KBM-7 (cell line): ENCODE measurements around the gene RAP1GAP.

Source experiments
- DNase-seq: peaks from one replicate; pipeline ENCODE4 v3.0.0-alpha.2; 2015
- in situ Hi-C: fragments of 300-500 bp; cut with MboI; formaldehyde crosslinking; loops from 2 replicates; pipeline ENCODE4 v1.14.3; 2020; ENCODE audit warnings: low sequenced_read_pairs, low pct_unique_long_range_greater_than_20kb, mixed read lengths

RAP1GAP gene

GRCh38 chr1:21604208-21604957 is 64.8 kb downstream of the RAP1GAP start:
- DNase-seq = no peak
- in situ Hi-C loops = no loop called here

- DNase-seq = no peak
- in situ Hi-C loops = no loop called here
Observed at GRCh38 chr1:21603177-21604138, 65.7 kb downstream of the RAP1GAP start.

- in situ Hi-C loops = no loop called here
Observed at GRCh38 chr1:21601278-21602048, 67.7 kb downstream of the RAP1GAP start.

GRCh38 chr1:21599402-21599801 is 69.8 kb downstream of the RAP1GAP start:
- in situ Hi-C loops = no loop called here

More at GRCh38 chr1:21601278-21602048, 67.7 kb downstream of the RAP1GAP start:
- DNase-seq = no peak

GRCh38 chr1:21598904-21599303 is 70.3 kb downstream of the RAP1GAP start:
- in situ Hi-C loops = no loop called here

More at GRCh38 chr1:21599402-21599801, 69.8 kb downstream of the RAP1GAP start:
- no peak for DNase-seq

GRCh38 chr1:21598417-21598816 is 70.7 kb downstream of the RAP1GAP start:
- DNase-seq = no peak
- in situ Hi-C loops = no loop called here

More at GRCh38 chr1:21598904-21599303, 70.3 kb downstream of the RAP1GAP start:
- DNase-seq = no peak

- no peak for DNase-seq
Observed at GRCh38 chr1:21597753-21598152, 71.4 kb downstream of the RAP1GAP start.

GRCh38 chr1:21596628-21597027 is 72.5 kb downstream of the RAP1GAP start:
- no peak for DNase-seq
- in situ Hi-C loops = no loop called here

More at GRCh38 chr1:21597753-21598152, 71.4 kb downstream of the RAP1GAP start:
- in situ Hi-C loops = no loop called here

GRCh38 chr1:21596174-21596573 is 73.0 kb downstream of the RAP1GAP start:
- DNase-seq = no peak
- in situ Hi-C loops = no loop called here

GRCh38 chr1:21594935-21595897 is 73.9 kb downstream of the RAP1GAP start:
- in situ Hi-C loops = no loop called here
- peak; percentile 61 for DNase-seq

- DNase-seq = no peak
- in situ Hi-C loops = no loop called here
Observed at GRCh38 chr1:21594501-21594900, 74.7 kb downstream of the RAP1GAP start.

GRCh38 chr1:21593231-21593630 is 75.9 kb downstream of the RAP1GAP start:
- in situ Hi-C loops = no loop called here
- no peak for DNase-seq

GRCh38 chr1:21592086-21592865 is 76.9 kb downstream of the RAP1GAP start:
- no peak for DNase-seq
- in situ Hi-C loops = no loop called here

- in situ Hi-C loops = no loop called here
Observed at GRCh38 chr1:21590934-21591333, 78.2 kb downstream of the RAP1GAP start.

GRCh38 chr1:21590126-21590880 is 78.9 kb downstream of the RAP1GAP start:
- in situ Hi-C loops = no loop called here
- no peak for DNase-seq

More at GRCh38 chr1:21590934-21591333, 78.2 kb downstream of the RAP1GAP start:
- DNase-seq = no peak

GRCh38 chr1:21589618-21590017 is 79.5 kb downstream of the RAP1GAP start:
- no peak for DNase-seq
- in situ Hi-C loops = no loop called here

GRCh38 chr1:21587602-21587953 is 81.6 kb downstream of the RAP1GAP start:
- in situ Hi-C loops = no loop called here
- DNase-seq = no peak
